CD14-positive monocyte (primary cell): ENCODE measurements around the gene FAIM2. TPM values are rescaled to one million over a fixed set of nuclear protein-coding genes. Genes with fewer than 3 reads are reported as not detected.

ENCODE experiments used
- DNase-seq, 3 donors: peaks; one replicate each; pipeline ENCODE4 v3.0.0-alpha.2; 2011 to 2022
- H2AFZ ChIP-seq: 2 replicates; pipeline ENCODE4 v1.6.0; 2012; ENCODE audit warnings: mild to moderate bottlenecking, low read depth, low read length, inconsistent platforms; ENCODE audit not compliant: insufficient read depth, poor library complexity, severe bottlenecking
- H3K27ac ChIP-seq, 2 donors: 1 replicate in 1 of 2; 2 replicates in 1 of 2; pipeline ENCODE4 v1.5.1; 2012 to 2013; ENCODE audit warnings: low read length in 2 of 2, control low read depth in 1 of 2, inconsistent platforms in 1 of 2, low read depth in 1 of 2, mild to moderate bottlenecking in 1 of 2
- H3K27me3 ChIP-seq, 2 donors: one replicate each; pipeline versions ENCODE4 v1.6.0 to v1.6.1; 2011 to 2013; ENCODE audit warnings: low read length in 2 of 2; ENCODE audit not compliant: control insufficient read depth in 2 of 2, insufficient read depth in 2 of 2
- H3K36me3 ChIP-seq, 2 donors: replicated peaks in 1 of 2; 1 replicate in 1 of 2; 2 replicates in 1 of 2; pipeline versions ENCODE4 v1.5.1 to v1.6.1; 2012 to 2013; ENCODE audit warnings: low read length in 2 of 2, control low read depth in 1 of 2, inconsistent platforms in 1 of 2, mild to moderate bottlenecking in 1 of 2; ENCODE audit not compliant: insufficient read depth in 2 of 2, control insufficient read depth in 1 of 2
- H3K4me1 ChIP-seq, 2 donors: 1 replicate in 1 of 2; 2 replicates in 1 of 2; pipeline versions ENCODE4 v1.5.1 to v1.6.1; 2012 to 2013; ENCODE audit warnings: low read length in 2 of 2, control low read depth in 1 of 2, inconsistent platforms in 1 of 2, mild to moderate bottlenecking in 1 of 2, moderate library complexity in 1 of 2; ENCODE audit not compliant: insufficient read depth in 2 of 2, control insufficient read depth in 1 of 2
- H3K4me2 ChIP-seq: replicated peaks from 2 replicates; pipeline ENCODE3; 2012; ENCODE audit warnings: low read length, moderate library complexity, mild to moderate bottlenecking; ENCODE audit not compliant: poor library complexity, severe bottlenecking; ENCODE audit errors: extremely low read depth
- H3K4me3 ChIP-seq, 3 experiments: fragments of 200-600 bp in 1 of 3; sonication (generic) in 1 of 3; replicated peaks in 1 of 3; 1 replicate in 2 of 3; 2 replicates in 1 of 3; pipeline ENCODE4 v1.5.1; 2011 to 2013; ENCODE audit warnings: low read length in 3 of 3, mild to moderate bottlenecking in 3 of 3, control low read depth in 2 of 3, low read depth in 2 of 3, inconsistent platforms in 1 of 3, moderate library complexity in 1 of 3
- H3K79me2 ChIP-seq: 2 replicates; pipeline ENCODE4 v1.6.0; 2012; ENCODE audit warnings: mild to moderate bottlenecking, control low read depth, inconsistent platforms, low read length, moderate library complexity; ENCODE audit not compliant: insufficient read depth
- H3K9ac ChIP-seq: 2 replicates; pipeline ENCODE4 v1.6.0; 2017; ENCODE audit warnings: low read length, mild to moderate bottlenecking; ENCODE audit not compliant: insufficient read depth, poor library complexity, severe bottlenecking
- H3K9me3 ChIP-seq, 2 donors: replicated peaks in 1 of 2; 1 replicate in 1 of 2; 2 replicates in 1 of 2; pipeline versions ENCODE4 v1.5.1 to v1.6.1; 2012 to 2013; ENCODE audit warnings: low read length in 2 of 2, control low read depth in 1 of 2; ENCODE audit not compliant: control insufficient read depth in 1 of 2, insufficient read depth in 1 of 2
- H4K20me1 ChIP-seq: 2 replicates; pipeline ENCODE4 v1.6.0; 2012; ENCODE audit warnings: mild to moderate bottlenecking, low read length, control low read depth, moderate library complexity; ENCODE audit not compliant: insufficient read depth
- H3K27ac Mint-ChIP-seq, 7 donors: one replicate each; pipeline ENCODE4 v1.8.0; 2020; ENCODE audit warnings: mild to moderate bottlenecking in 7 of 7, mixed read lengths in 7 of 7, moderate library complexity in 6 of 7, inconsistent platforms in 2 of 7
- H3K27me3 Mint-ChIP-seq, 3 donors: one replicate each; pipeline ENCODE4 v1.8.0; 2021 to 2022; ENCODE audit warnings: low read depth in 3 of 3, mild to moderate bottlenecking in 3 of 3, mixed read lengths in 3 of 3, moderate library complexity in 3 of 3, inconsistent platforms in 1 of 3
- H3K36me3 Mint-ChIP-seq, 2 donors: one replicate each; pipeline ENCODE4 v1.8.0; 2020; ENCODE audit warnings: mixed read lengths in 2 of 2, inconsistent platforms in 1 of 2, mild to moderate bottlenecking in 1 of 2
- H3K4me1 Mint-ChIP-seq: one replicate; pipeline ENCODE4 v1.8.0; 2020; ENCODE audit warnings: mild to moderate bottlenecking, mixed read lengths
- H3K4me3 Mint-ChIP-seq, 2 donors: one replicate each; pipeline ENCODE4 v1.8.0; 2020; ENCODE audit warnings: mild to moderate bottlenecking in 2 of 2, mixed read lengths in 2 of 2, moderate library complexity in 1 of 2
- H3K9me3 Mint-ChIP-seq, 7 donors: one replicate each; pipeline ENCODE4 v1.8.0; 2020 to 2022; ENCODE audit warnings: mixed read lengths in 7 of 7, mild to moderate bottlenecking in 6 of 7, moderate library complexity in 6 of 7, inconsistent platforms in 2 of 7
- CTCF ChIP-seq: fragments of 200-600 bp; IDR thresholded peaks from one replicate; pipeline ENCODE4 v1.8.0; 2022; ENCODE audit warnings: antibody characterized with exemption, mild to moderate bottlenecking
- WGBS: methylation state at CpG from one replicate; pipeline ENCODE4 v1.1.5; 2013; ENCODE audit warnings: missing lambda C conversion rate; ENCODE audit not compliant: insufficient coverage; 5-methylcytosine and 5-hydroxymethylcytosine counted together
- intact Hi-C, 2 donors: fragments of 100-400 bp; cut with micrococcal nuclease; formaldehyde crosslinking; loops; one replicate each; pipeline versions ENCODE4 v1.15.0 to v1.15.1; 2023
- polyA plus RNA-seq, 3 donors: library from polyadenylated mRNA; depleted of rRNA in 1 of 3; unstranded in 2 of 3; stranded (reverse) in 1 of 3; fragments of 300-500 nt in 2 of 3; fragments of >200 nt in 1 of 3; fragmentation: Illumina TruSeq in 2 of 3; gene quantifications; 1 replicate in 2 of 3; 2 replicates in 1 of 3; pipeline ENCODE4 v1.2.3, GENCODE V29; 2012 to 2021

FAIM2 gene
- polyA plus RNA-seq, 3 donors, result not detected

- intact Hi-C loops, result no loop called here
- TF ChIP-seq CTCF, result no peak
- H3K9me3 Mint-ChIP-seq, result no peaks in the 10 kb centered on the region
Measured at GRCh38 chr12:49892084-49892731, 11.5 kb downstream of the FAIM2 start.

GRCh38 chr12:49891476-49891875, 12.2 kb downstream of the FAIM2 start:
- Histone ChIP-seq H3K27me3 (no peaks in the 10 kb centered on the region), H3K9ac (no peak overlapping the region), H4K20me1 (no peaks in the 10 kb centered on the region), H2AFZ (no peak overlapping the region), H3K27ac (no peak overlapping the region), H3K36me3 (no peaks in the 10 kb centered on the region), H3K9me3 (no peaks in the 10 kb centered on the region), H3K4me1 (no peaks in the 10 kb centered on the region), H3K4me2 (no peak overlapping the region), H3K4me3 (no peak overlapping the region), H3K79me2 (no peaks in the 10 kb centered on the region)
- DNase-seq, result no peak
- Mint-ChIP-seq H3K27me3 (peaks cover 9 to 20% (median 15%) of the 10 kb centered on the region in 3 donors), H3K27ac (no peak overlapping the region), H3K4me3 (no peak overlapping the region), H3K4me1 (no peaks in the 10 kb centered on the region), H3K9me3 (no peaks in the 10 kb centered on the region), H3K36me3 (no peaks in the 10 kb centered on the region)
- intact Hi-C loops, result no loop called here
- 90% methylated on average over 6 of the region's 6 CpGs for WGBS
- no peak for TF ChIP-seq CTCF

More at GRCh38 chr12:49892084-49892731, 11.5 kb downstream of the FAIM2 start:
- WGBS, result 90% methylated on average over 10 of the region's 10 CpGs
- H3K4me1 ChIP-seq, result no peaks in the 10 kb centered on the region
- Mint-ChIP-seq H3K36me3 (no peaks in the 10 kb centered on the region), H3K4me1 (no peaks in the 10 kb centered on the region), H3K4me3 (peak overlapping the region in 1 of 2 donors; percentile 23), H3K27ac (no peak overlapping the region), H3K27me3 (peaks cover 9 to 17% (median 14%) of the 10 kb centered on the region in 3 donors)
- no peak overlapping the region for H3K9ac ChIP-seq
- H3K4me3 ChIP-seq, result no peak overlapping the region
- H4K20me1 ChIP-seq, result no peaks in the 10 kb centered on the region
- H3K79me2 ChIP-seq, result no peaks in the 10 kb centered on the region
- no peaks in the 10 kb centered on the region for H3K36me3 ChIP-seq
- no peak overlapping the region for H2AFZ ChIP-seq
- no peak for DNase-seq
- H3K4me2 ChIP-seq, result no peak overlapping the region
- H3K27me3 ChIP-seq, result no peaks in the 10 kb centered on the region
- no peaks in the 10 kb centered on the region for H3K9me3 ChIP-seq
- H3K27ac ChIP-seq, result no peak overlapping the region
